Hematopoietic multipotent progenitor cell treated with erythropoietin and hydrocortisone succinate and interleukin-3 and kit ligand, for 15 days (in vitro differentiated cells): ENCODE measurements around the gene INIP.
"Not testable (repeated sequence)": the region's sequence is repeated elsewhere in the genome, so short reads cannot be mapped to it uniquely, and the experiment has no call there.

Experiments used
- DNase-seq: peaks from one replicate; pipeline ENCODE4 v3.0.0-alpha.2; 2015; ENCODE audit warnings: low spot score

INIP gene

DNA sequence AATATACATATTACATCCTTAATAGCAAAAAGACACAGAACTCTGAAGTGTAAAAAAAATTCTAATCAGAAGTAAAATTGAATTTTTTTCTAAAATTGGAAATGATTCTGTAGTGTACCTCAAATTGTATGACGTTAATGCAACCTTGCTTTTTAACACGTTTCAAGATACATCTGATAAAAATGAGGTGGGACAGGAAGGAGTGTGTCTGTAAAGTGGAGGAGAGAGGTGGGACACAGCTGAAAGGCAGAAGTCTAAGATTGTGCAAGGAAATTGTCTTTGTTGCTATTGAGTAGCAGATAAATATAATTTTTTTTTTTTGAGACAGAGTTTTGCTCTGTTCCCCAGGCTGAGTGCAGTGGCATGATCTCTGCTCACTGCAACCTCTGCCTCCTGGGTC lies 17.0 kb upstream of the INIP start:
- DNase-seq, result no peak

DNA sequence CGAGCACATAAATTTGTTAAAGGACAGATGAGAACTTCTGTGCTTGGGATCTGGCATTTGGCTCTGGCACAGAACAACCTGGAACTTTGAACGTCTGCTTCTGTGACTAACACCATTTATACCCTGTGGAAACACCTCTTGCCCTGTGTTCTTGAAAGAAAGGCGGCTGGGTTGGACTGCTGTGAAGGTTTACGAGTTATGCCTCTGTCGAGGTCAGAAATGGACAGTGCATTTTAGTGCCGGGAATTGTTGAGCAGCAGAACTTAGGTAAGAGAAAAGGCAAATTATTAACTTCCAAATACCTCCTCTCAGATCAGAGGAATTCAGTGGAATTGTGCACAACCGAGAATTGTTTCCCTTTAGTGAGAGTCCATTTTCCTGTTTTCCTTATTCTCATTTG lies 14.1 kb upstream of the INIP start:
- DNase-seq, result no peak

DNA sequence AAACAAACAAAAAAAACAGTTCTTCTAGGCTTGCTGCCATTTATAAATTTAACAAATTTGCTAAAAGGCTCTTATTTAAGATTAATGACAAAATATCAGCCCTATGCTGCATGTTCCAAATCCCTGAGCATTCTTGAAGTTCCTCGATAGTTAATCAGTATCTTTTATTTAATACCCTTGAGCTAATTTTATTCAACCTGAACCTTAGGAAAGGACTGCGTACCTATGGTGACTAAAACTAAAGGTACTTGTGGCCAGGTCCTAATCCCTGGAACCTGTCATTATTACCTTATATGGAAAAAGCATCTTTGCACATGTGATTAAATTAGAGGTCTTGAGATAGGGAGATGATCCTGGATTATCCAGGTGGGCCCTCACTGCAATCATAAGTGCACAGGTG lies 10.5 kb upstream of the INIP start:
- no peak for DNase-seq

DNA sequence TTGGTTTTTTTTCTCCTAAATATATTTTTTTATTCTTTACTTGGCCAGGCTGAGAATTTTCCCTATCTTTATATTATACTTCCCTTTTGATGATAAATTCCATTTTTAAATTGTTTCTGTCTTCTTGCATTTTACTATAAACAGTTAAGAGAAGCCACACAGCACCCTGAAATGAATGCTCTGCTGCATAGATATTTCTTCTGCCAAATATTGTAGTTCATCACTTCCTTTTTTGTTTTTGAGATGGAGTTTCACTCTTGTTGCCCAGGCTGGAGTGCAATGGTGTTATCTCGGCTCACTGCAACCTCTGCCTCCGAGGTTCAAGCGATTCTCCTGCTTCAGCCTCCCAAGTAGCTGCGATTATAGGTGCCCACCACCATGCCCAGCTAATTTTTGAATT lies 8.5 kb upstream of the INIP start:
- DNase-seq, result no peak

DNA sequence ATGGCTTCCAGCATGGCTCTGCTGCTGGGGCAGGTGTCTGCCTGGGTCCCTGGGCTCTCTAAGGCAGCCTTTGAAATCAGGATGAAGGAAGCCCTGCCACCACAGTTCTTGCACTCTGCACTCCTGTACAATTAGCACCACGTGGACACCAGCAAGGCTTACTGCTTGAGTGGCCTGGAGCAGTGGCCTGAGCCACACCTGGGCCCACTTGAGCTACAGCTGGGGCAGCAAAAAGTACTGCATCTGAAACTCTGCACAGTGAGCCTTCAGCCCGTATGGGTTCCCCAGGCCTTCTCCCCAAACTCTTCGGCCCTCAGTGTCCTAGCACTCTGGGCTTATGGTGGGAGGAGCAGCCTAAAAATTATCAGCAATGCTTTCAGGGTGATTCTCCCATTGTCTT lies 8.0 kb upstream of the INIP start:
- no peak for DNase-seq

DNA sequence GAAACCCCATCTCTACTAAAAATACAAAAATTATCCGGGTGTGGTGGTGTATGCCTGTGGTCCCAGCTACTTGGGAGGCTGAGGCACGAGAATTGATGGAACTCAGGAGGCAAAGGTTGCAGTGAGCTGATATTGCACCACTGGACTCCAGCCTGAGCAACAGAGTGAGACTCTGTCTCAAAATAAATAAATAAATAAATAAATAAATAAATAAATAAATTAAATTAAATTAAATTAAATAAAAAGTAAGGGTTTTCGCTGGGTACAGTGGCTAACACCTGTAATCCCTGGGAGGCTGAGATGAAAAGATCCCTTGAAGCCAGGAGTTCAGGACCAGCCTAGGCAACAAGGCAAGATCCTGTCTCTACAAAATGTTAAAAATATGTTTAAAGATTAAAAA lies 4.8 kb upstream of the INIP start:
- not testable (repeated sequence) for DNase-seq

DNA sequence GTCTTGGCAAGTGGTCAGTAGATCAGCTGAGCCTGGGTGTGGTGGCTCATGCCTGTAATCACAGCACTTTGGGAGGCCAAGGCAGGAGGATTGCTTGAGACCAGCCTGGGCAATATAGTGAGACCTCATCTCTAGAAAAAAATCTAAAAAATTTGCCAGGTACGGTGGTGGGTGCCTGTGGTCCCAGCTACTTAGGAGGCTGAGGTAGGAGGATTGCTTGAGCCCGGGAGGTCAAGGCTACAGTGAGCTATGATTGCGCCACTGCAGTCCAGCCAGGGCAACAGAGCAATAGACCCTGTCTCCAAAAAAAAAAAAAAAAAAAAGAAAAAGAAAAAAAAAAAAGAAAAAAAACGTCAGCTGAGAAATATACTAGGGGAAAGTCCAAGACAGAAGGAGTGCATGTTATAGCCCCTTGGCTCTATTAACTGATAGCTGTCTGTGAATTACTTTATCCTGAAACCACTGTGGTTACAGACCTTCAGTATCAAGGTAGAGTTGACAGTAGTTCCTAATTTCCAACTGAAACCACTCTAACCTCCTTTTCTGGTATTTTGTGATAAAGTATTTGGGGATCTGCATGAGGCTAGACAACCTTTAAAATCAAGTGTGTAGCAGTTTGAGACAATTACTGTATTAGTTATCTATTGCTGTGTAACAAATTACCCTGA lies 2.3 kb upstream of the INIP start:
- no peak for DNase-seq

DNA sequence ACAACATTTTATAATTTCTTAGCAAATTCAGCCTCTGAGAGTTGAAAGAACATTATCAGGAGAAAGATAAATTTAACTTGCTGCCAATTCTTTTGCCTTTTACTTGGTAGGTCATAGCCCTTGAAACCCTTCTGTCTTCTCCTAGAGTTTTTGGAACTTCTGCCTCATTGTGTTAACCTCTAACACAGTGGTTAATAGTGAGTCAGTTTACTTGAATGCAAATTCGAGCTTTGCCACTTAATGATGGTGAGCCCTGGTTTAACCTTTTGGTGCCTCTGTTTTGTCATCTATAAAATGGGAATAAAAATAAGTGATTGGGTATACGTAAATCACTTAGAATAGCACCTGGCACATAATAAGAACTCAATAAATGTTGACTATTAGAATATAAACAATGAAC lies 1.8 kb upstream of the INIP start:
- no peak for DNase-seq

DNA sequence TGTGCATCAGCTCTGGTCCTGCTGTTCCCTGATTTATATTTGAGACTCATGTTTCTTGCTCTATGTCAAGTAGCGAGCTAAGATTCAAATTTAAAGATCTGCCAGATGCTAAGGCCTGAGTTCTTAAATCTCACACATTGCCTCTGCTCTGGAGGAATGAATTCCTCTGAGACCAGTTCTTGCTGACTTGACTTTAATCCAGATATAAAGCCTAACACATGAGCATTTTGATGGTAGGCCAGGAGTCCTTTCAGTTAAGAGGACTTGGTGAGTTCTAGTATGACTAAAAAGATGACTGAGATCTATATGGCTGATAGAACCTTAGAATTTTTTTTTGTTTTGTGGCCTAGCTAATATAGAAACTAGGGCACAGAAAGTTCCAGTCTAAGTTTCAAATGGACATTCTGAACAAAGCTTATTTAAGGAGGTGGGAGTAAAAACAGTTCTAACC lies 1.3 kb upstream of the INIP start:
- DNase-seq, result no peak

DNA sequence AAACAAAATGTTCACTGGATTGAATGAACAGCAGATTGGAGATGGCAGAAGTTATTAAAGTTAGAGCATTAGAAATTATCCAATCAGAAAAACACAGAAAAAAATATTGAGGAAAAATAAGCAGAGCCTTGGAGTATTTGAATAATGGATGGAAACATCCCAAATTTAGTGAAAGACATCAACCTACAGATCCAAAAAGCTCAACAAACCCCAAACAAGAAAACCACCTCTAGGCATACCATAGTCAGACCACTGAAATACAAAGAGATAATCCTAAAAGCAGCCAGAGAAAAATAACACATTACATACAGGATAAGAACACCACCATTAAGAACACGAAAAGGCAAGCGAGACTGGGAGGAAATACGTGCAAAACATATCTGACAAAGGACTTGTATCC lies 5.2 kb downstream of the INIP start:
- DNase-seq, result no peak

DNA sequence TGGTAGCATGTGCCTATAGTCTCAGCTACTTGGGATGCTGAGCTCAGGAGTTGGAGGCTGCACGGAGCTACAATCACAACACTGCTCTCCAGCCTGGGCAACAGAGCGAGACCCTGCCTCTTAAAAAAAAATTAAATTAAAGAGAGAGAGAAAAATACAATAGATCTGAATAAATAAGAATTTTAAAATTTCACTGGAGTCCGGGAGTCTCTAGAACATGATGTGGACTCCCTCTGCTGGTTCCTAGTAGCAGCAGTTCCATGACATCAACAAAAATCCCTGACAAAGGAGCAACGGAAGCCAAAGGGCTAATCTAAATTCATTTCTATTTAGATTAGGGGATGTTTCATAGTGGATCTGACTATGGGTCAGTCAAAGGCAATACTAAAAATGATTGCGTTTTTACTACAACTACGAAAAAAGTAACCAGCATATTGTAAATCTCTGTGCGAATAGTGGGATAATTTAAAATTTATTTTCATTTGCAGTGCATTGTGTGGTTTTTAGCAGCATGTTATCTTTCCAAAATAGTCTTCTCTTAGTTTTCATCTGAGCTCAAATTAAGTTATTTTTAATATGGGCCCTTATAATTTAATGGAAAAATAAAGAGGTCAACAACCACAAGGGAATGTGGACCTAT lies 6.7 kb downstream of the INIP start:
- DNase-seq, result no peak

DNA sequence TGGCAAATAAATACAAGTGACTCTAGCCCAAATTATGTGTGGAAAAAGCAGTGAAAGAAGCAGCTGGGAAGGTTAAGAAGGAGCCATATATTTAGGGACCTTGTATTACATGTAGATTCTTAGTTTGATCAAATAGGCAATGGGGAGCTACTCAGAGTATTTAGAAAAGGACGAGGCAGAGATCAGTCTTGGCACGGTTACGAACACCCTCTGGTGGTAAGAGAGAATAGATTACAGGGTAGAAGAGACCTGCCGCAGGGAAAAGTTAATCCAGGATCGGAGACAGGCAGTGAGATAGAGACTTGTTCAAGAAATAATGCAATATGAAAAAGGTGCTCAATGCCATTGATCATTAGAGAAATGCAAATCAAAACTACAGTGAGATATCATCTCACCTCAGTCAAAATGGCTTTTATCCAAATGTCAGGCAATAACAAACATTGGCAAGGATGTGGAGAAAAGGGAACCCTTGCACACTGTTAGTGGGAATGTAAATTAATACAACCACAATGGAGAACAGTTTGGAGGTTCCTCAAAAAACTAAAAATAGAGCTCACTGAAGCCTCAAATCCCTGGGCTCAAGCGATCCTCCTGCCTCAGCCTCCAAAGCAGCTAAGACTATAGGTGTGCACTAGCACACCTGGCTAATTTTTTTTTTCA lies 12.0 kb downstream of the INIP start:
- DNase-seq, result no peak

DNA sequence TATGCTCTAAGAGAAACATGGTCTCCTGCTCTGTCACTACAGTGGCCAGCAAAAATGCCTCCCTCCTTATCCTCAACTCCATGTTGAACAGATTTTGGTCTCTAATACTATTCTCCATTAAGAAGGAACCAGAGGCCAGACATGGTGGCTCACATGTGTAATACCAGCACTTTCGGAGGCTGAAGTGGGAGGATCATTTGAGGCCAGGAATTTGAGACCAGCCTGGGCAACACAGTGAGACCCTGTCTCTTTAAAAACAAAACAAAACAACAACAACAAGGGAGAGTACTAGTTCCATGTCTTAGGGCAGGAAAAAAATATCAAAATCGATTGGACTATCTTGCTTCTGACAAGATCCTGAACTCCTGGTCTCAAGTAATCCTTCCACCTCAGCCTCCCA lies 14.6 kb downstream of the INIP start:
- no peak for DNase-seq

DNA sequence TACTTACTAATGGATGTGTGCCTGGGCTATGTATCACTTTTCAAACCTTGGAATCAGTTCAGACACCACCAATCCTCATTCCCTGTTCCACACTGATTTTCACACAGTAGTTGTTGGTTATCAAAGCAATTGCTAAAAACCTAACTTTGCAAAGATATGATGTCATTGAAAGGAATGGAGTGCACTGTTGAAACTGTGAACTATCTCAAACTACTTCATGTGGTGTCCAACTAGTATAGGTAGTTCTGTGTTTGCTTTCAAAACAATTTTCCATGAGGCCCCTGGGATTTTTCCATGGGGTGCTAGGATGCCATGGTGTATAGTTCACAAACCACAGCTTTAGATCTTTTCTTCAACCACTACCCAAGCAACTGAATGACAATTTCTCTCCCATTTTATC lies 17.8 kb downstream of the INIP start:
- DNase-seq, result no peak

DNA sequence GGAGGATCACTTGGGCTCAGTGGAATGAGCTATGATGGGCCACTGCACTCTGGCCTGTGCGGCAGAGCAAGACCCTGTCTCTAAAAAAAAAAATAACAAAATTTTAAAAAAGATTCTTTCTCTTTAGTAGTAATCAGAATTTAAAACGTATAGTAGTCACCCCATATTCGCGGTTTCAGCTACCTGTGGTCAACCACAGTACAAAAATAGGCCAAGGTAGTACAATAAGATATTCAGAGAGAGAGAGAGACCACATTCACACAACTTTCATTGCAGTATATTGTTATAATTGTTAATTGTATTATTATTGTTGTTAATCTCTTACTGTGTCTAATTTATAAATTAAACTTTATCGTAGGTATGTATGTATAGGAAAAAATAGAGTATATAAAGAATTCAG lies 18.7 kb downstream of the INIP start:
- no peak for DNase-seq

DNA sequence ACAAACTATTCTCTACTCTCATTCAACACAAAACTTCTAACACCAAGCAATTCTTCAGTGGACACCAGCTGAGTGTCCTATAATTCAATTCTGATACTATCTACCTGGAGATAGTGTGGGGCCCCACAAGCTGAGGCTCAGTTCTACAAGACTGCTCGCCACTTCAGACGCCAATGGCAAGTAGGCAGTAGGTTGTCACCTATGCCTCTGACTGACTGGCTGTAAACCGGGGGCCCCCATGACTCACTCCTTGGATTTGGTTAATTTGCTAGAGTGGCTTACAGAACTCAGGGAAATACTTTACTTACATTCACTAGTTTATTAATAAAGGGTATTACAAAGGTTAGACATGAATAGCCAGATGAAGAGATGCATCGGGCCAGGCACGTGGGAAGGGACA lies 21.5 kb downstream of the INIP start:
- DNase-seq, result no peak

DNA sequence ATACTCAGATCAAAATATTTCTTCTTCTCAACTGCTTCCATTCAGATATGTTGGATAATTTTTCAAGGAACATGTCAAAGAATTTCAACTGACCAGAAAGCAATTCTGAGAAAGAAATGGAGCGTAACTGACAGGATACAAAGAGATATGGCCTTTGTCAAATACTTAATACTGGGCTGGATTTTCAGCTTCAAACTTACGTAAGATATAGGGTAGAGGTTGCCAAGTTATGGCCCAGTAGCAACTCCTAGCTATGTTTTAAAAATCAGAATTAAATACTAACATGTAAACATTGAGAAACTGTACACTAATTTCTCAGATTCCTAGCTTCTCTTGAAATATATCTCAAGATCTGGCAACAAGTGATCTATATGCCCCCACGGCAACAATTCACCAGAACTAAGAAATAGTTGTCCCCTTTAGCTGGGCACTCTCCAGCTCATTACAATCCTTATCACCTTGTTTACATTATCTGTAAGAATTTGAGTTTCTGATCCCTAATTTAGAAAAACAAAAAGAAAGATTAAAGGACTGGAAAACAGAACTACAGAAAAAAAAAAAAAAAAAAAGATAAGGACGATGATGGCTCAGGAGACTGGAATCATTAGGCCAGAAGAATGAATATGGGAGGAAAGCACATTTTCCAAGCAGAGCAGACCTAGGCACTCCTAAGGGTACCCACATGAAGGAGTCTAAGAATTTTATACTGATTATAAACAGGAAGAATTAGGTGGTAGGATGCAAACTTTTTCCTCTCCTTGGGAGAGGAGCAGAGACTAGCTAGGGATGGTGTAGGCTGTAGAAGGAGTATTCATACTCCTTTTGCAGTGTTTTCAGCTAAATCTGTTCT lies 23.0 kb downstream of the INIP start:
- no peak for DNase-seq

DNA sequence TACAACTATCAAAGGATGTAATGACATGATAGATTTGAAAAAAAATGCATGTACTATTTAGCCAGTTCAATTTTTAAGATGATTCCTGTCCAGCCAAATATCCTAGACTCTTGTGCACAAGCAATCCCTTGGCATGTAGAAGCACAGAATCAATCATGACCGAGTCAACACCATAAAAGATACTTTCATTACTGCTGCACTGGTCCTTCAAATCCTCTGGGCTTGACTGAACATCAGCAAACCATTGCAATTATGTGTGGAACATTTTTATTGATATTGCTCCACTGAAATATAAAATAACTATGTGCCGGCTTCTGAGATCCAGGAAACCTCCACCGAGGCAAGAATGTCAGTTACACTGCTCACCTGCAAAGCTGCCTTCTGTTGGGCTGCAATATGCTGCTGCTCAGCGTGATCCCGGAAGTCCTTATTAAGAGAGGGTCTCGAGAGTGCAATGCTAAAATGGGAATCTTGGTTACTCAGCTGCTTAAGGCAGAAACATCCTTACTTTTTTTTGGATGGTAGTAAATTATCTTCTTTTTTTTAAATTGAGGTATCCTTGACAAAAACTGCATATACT lies 28.7 kb downstream of the INIP start:
- DNase-seq, result no peak

DNA sequence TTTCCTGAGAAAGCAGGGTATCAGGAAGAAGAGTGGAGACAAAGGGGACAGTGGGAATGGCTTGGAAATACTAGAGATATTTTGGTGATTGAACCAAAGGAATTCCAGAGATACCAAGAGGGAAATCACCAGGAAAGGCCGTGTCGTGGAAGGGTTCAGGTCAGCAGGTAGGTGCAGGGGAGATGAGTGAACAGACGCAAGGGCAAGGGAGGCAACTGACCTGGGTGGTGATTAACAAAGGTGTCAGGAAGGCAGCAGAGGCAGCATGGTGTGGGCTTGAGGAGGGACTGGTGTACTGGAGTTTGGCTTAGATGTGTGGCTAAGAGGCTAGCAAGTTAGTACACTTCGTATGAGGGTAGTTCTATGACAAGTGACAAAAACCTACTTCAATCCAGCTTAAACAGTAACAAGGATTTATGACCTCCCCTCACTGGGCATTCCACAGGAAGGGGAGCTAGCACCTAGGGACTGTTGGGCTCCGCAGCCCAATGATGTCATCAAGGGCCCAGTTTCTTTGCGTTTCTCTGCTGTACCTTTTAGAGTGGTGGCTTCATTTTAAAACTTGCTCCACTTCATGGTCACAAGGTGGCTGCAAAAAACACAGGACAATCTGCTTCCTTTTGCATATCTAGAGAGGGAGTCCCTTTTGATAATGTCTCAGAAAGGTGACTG lies 37.0 kb downstream of the INIP start:
- no peak for DNase-seq

DNA sequence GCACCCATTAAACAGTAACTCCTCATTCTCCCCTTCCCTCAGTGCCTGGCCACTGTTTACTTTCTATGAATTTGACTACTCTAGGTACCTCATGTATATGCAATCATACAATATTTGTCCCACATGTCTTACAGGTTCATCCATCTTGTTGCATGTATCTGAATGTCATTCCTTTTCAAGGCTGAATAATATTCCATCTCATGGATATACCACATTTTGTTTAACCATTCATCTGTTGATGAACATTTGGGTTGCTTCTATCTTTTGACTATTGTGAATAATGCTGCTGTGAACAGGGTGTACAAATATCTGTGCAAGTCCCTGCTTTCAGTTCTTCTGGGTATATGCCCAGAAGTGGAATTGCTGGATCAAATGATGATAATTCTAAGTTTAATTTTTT lies 40.9 kb downstream of the INIP start:
- no peak for DNase-seq

DNA sequence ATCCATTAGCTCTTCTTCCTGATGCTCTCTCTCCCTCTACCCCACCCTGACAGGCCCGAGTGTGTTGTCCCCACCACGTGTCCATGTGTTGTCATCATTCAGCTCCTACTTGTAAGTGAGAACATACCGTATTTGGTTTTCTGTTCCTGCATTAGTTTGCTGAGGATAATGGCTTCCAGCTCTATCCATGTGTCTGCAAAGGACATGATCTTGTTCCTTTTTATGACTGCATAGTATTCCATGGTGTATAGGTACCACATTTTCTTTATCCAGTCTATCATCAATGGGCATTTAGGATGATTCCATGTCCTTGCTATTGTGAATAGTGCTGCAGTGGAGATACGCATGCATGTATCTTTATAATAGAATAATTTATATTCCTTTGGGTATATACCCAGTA lies 44.7 kb downstream of the INIP start:
- not testable (repeated sequence) for DNase-seq
